Pancreas (tissue), 10 donors: ENCODE data around the gene RTN4RL1. TPM values are rescaled to one million over a fixed set of nuclear protein-coding genes. Genes with fewer than 3 reads are reported as not detected.

Experiments used
- ATAC-seq, 4 donors: fragments of 200-7000 bp; cut with Tn5 transposase; one replicate each; pipeline versions ENCODE4 v1.8.0 to v1.9.1; 2020; ENCODE audit warnings: mild to moderate bottlenecking in 4 of 4, moderate library complexity in 4 of 4
- DNase-seq, 6 donors: peaks; one replicate each; pipeline ENCODE4 v3.0.0-alpha.2; 2020
- FAIRE-seq: peaks from 2 replicates; lab custom pipeline; 2012; peaks lifted over from hg19 to GRCh38; lab: Jason Lieb, UNC
- H3K27ac ChIP-seq, 4 donors: fragments of 200-600 bp; sonication (generic); 1 replicate in 3 of 4; 2 replicates in 1 of 4; pipeline versions ENCODE4 v1.5.0 to v1.8.0; 2020
- H3K27me3 ChIP-seq, 4 donors: fragments of 200-600 bp; one replicate each; pipeline ENCODE4 v1.8.0; 2021
- H3K36me3 ChIP-seq, 3 donors: fragments of 200-600 bp; sonication (generic) in 1 of 3; one replicate each; pipeline versions ENCODE4 v1.5.0 to v1.8.0; 2020 to 2021
- H3K4me1 ChIP-seq, 3 donors: fragments of 200-600 bp; one replicate each; pipeline ENCODE4 v1.8.0; 2021
- H3K4me3 ChIP-seq, 4 donors: fragments of 200-600 bp; sonication (generic) in 2 of 4; one replicate each; pipeline versions ENCODE4 v1.5.0 to v1.8.0; 2020 to 2021
- H3K9me3 ChIP-seq, 4 donors: fragments of 200-600 bp; one replicate each; pipeline ENCODE4 v1.8.0; 2021
- CTCF ChIP-seq, 4 donors: fragments of 200-600 bp; sonication (generic) in 3 of 4; IDR thresholded peaks; one replicate each; pipeline versions ENCODE4 v1.5.0 to v1.8.0; 2021; ENCODE audit warnings: antibody characterized with exemption in 4 of 4
- WGBS, 2 donors: extraction: QIAGEN DNeasy Blood & Tissue Kit; methylation state at CpG; one replicate each; pipeline ENCODE4 v1.1.7; 2013; 5-methylcytosine and 5-hydroxymethylcytosine counted together
- intact Hi-C, 3 donors: fragments of 100-400 bp; cut with DNase I; formaldehyde crosslinking; loops; one replicate each; pipeline versions ENCODE4 v1.11.1 to v1.14.2; 2022
- polyA plus RNA-seq, 2 donors: library from polyadenylated mRNA; stranded (reverse); fragments of 200-250 nt; gene quantifications; one replicate each; pipeline ENCODE4 v1.2.3, GENCODE V29; 2013
- total RNA-seq, 6 donors: library from RNA; stranded (reverse); fragmentation: NEBNext Ultra II Directional in 4 of 6; extraction: Animal tissue kit (Norgen Biotek cat#: 25700) in 4 of 6; gene quantifications; one replicate each; pipeline versions ENCODE4 v1.2.1 to v1.2.4, GENCODE V29; 2021 to 2023
- donor health status: healthy with polysubstance abuse.
- donor health status: DM: no; HTN: no; CAD: no; lungs with moderate emphysema.
- donor health status: DM: no; HTN: no; CAD: no.
- donor health status: control.
- donor health status: control.
- donor health status: Bipolar disorder and iron deficiency.
- donor health status: DM: yes; HTN: yes; CAD: no.
- donor health status: DM: no; HTN: no; CAD: no.
- donor health status: DM: no; HTN: no; CAD: no.
- donor health status: DM: yes; HTN: yes; CAD: no.

RTN4RL1 gene
- total and polyA plus RNA-seq, 8 donors: 0.93 to 3.6 (median 2.1) TPM

GRCh38 chr17:1996800-1997288, 28.3 kb downstream of the RTN4RL1 start:
- WGBS, 2 donors: 78 to 84% methylated on average over 9 of the region's 9 CpGs

GRCh38 chr17:1995907-1996799, 29.0 kb downstream of the RTN4RL1 start:
- 71 to 73% methylated on average over 14 of the region's 14 CpGs for WGBS, 2 donors
- Histone ChIP-seq H3K36me3 (no peaks in the 10 kb centered on the region), H3K27me3 (no peaks in the 10 kb centered on the region), H3K9me3 (no peaks in the 10 kb centered on the region), H3K4me3 (no peak overlapping the region), H3K27ac (peak overlapping the region in 3 of 4 donors; percentile 89 to 95 (median 89)), H3K4me1 (peaks cover 31 to 41% (median 32%) of the 10 kb centered on the region in 3 donors)
- FAIRE-seq (no peak), DNase-seq (no peak), ATAC-seq (no peak)
- no peak for TF ChIP-seq CTCF (IDR thresholded peaks at IDR 0.05)
- intact Hi-C loops: no loop called here

More at GRCh38 chr17:1996800-1997288, 28.3 kb downstream of the RTN4RL1 start:
- FAIRE-seq (no peak), ATAC-seq (no peak), DNase-seq (no peak)
- TF ChIP-seq CTCF (IDR thresholded peaks at IDR 0.05): no peak
- Histone ChIP-seq H3K4me1 (peaks cover 31 to 41% (median 32%) of the 10 kb centered on the region in 3 donors), H3K4me3 (no peak overlapping the region), H3K36me3 (no peaks in the 10 kb centered on the region), H3K9me3 (no peaks in the 10 kb centered on the region), H3K27ac (peak overlapping the region in 3 of 4 donors; percentile 89 to 95 (median 89)), H3K27me3 (no peaks in the 10 kb centered on the region)
- intact Hi-C loops: no loop called here

GRCh38 chr17:1995321-1995892, 29.7 kb downstream of the RTN4RL1 start:
- intact Hi-C loops: no loop called here
- H3K27me3 ChIP-seq: no peaks in the 10 kb centered on the region
- no peak for FAIRE-seq
- no peak overlapping the region for H3K4me3 ChIP-seq
- no peak overlapping the region for H3K27ac ChIP-seq
- WGBS, 2 donors: 80 to 82% methylated on average over 16 of the region's 16 CpGs
- H3K36me3 ChIP-seq: no peaks in the 10 kb centered on the region
- peaks cover 29 to 41% (median 31%) of the 10 kb centered on the region in 3 donors for H3K4me1 ChIP-seq
- no peak for TF ChIP-seq CTCF (IDR thresholded peaks at IDR 0.05)
- no peak for ATAC-seq
- no peaks in the 10 kb centered on the region for H3K9me3 ChIP-seq
- no peak for DNase-seq

- Histone ChIP-seq H3K27me3 (no peaks in the 10 kb centered on the region), H3K4me3 (no peak overlapping the region), H3K9me3 (no peaks in the 10 kb centered on the region), H3K4me1 (peaks cover 22 to 34% (median 24%) of the 10 kb centered on the region in 3 donors), H3K27ac (no peak overlapping the region), H3K36me3 (no peaks in the 10 kb centered on the region)
- TF ChIP-seq CTCF (IDR thresholded peaks at IDR 0.05): no peak
- ATAC-seq (no peak), FAIRE-seq (no peak), DNase-seq (no peak)
- WGBS, 2 donors: 94% methylated on average over 4 of the region's 4 CpGs
- intact Hi-C loops: no loop called here
Measured at GRCh38 chr17:1994707-1995106, 30.4 kb downstream of the RTN4RL1 start.
